Measurements from ENCODE around the gene RAB43.

RAB43 gene

GRCh38 chr3:129057249-129057648 is 64.4 kb downstream of the RAB43 start:
- no peak overlapping the region for H3K23ac ChIP-seq (ENCODE audit: low read length)
- no CpG with 5 or more reads among the region's 4 CpGs for WGBS (ENCODE audit: extremely low coverage, insufficient coverage, insufficient read length)

GRCh38 chr3:129056451-129057173 is 65.0 kb downstream of the RAB43 start:
- H3K27ac ChIP-seq (ENCODE audit: low read depth, low read length), result no peak overlapping the region
- H3K9me3 ChIP-seq (ENCODE audit: insufficient read depth, low read depth, low read length), result peaks cover under 1% of the 10 kb centered on the region
- no peak overlapping the region for H3K14ac ChIP-seq (ENCODE audit: low read length)
- no CpG with 5 or more reads among the region's 9 CpGs for WGBS (ENCODE audit: extremely low coverage, insufficient coverage, insufficient read length)
- H3K79me1 ChIP-seq (ENCODE audit: low read length), result no peaks in the 10 kb centered on the region
- DNase-seq, result no peak
- no peak overlapping the region for H3K4ac ChIP-seq (ENCODE audit: low read depth, low read length)
- H2BK12ac ChIP-seq (ENCODE audit: low read length), result no peak overlapping the region
- H2BK120ac ChIP-seq (ENCODE audit: insufficient read depth, low read length, poor library complexity), result no peak overlapping the region
- no peak overlapping the region for H3K18ac ChIP-seq (ENCODE audit: low read length)
- no peak overlapping the region for H2AFZ ChIP-seq (ENCODE audit: insufficient read depth, low read length, poor library complexity)
- H3K36me3 ChIP-seq (ENCODE audit: control insufficient read depth in 1 of 2, insufficient read depth in 2 of 2, low read length in 2 of 2), result no peaks in the 10 kb centered on the region
- H3K4me3 ChIP-seq (ENCODE audit: low read depth, low read length), result no peak overlapping the region
- H3K27me3 ChIP-seq (ENCODE audit: insufficient read depth, low read length), result no peaks in the 10 kb centered on the region
- no peak overlapping the region for H4K8ac ChIP-seq (ENCODE audit: low read depth, low read length)
- peaks cover 2% of the 10 kb centered on the region for H3K79me2 ChIP-seq (ENCODE audit: control insufficient read depth, insufficient read depth, low read length, poor library complexity)
- H4K91ac ChIP-seq (ENCODE audit: low read depth, low read length), result no peak overlapping the region
- H4K12ac ChIP-seq (ENCODE audit: low read depth, low read length), result no peak overlapping the region
- no peak overlapping the region for H2AK5ac ChIP-seq (ENCODE audit: low read length)
- no peak overlapping the region for H3K4me2 ChIP-seq (ENCODE audit: low read length)
- H3K9ac ChIP-seq (ENCODE audit: low read length), result no peak overlapping the region
- no peak overlapping the region for H2BK5ac ChIP-seq (ENCODE audit: low read depth, low read length, poor library complexity)
- H3K23ac ChIP-seq (ENCODE audit: low read length), result no peak overlapping the region
- H3K4me1 ChIP-seq (ENCODE audit: control insufficient read depth in 1 of 2, insufficient read depth in 2 of 2, low read length in 2 of 2), result no peaks in the 10 kb centered on the region

More at GRCh38 chr3:129057249-129057648, 64.4 kb downstream of the RAB43 start:
- H4K12ac ChIP-seq (ENCODE audit: low read depth, low read length), result no peak overlapping the region
- no peak overlapping the region for H2AFZ ChIP-seq (ENCODE audit: insufficient read depth, low read length, poor library complexity)
- H3K9me3 ChIP-seq (ENCODE audit: insufficient read depth, low read depth, low read length), result peaks cover 2% of the 10 kb centered on the region
- H3K4me3 ChIP-seq (ENCODE audit: low read depth, low read length), result no peak overlapping the region
- no peaks in the 10 kb centered on the region for H3K4me1 ChIP-seq (ENCODE audit: control insufficient read depth in 1 of 2, insufficient read depth in 2 of 2, low read length in 2 of 2)
- H2AK5ac ChIP-seq (ENCODE audit: low read length), result no peak overlapping the region
- no peak overlapping the region for H2BK120ac ChIP-seq (ENCODE audit: insufficient read depth, low read length, poor library complexity)
- H3K79me1 ChIP-seq (ENCODE audit: low read length), result no peaks in the 10 kb centered on the region
- no peaks in the 10 kb centered on the region for H3K36me3 ChIP-seq (ENCODE audit: control insufficient read depth in 1 of 2, insufficient read depth in 2 of 2, low read length in 2 of 2)
- H3K4ac ChIP-seq (ENCODE audit: low read depth, low read length), result no peak overlapping the region
- DNase-seq, result no peak
- H3K18ac ChIP-seq (ENCODE audit: low read length), result no peak overlapping the region
- H3K79me2 ChIP-seq (ENCODE audit: control insufficient read depth, insufficient read depth, low read length, poor library complexity), result peaks cover 2% of the 10 kb centered on the region
- H3K14ac ChIP-seq (ENCODE audit: low read length), result no peak overlapping the region
- no peak overlapping the region for H3K9ac ChIP-seq (ENCODE audit: low read length)
- H4K8ac ChIP-seq (ENCODE audit: low read depth, low read length), result no peak overlapping the region
- H3K27me3 ChIP-seq (ENCODE audit: insufficient read depth, low read length), result no peaks in the 10 kb centered on the region
- H2BK12ac ChIP-seq (ENCODE audit: low read length), result no peak overlapping the region
- no peak overlapping the region for H4K91ac ChIP-seq (ENCODE audit: low read depth, low read length)
- H3K4me2 ChIP-seq (ENCODE audit: low read length), result no peak overlapping the region
- no peak overlapping the region for H3K27ac ChIP-seq (ENCODE audit: low read depth, low read length)
- no peak overlapping the region for H2BK5ac ChIP-seq (ENCODE audit: low read depth, low read length, poor library complexity)

GRCh38 chr3:129054605-129055104 is 66.9 kb downstream of the RAB43 start:
- Histone ChIP-seq H4K8ac (ENCODE audit: low read depth, low read length) (no peak overlapping the region), H3K27ac (ENCODE audit: low read depth, low read length) (no peak overlapping the region)
- WGBS (ENCODE audit: extremely low coverage, insufficient coverage, insufficient read length), result no CpG with 5 or more reads among the region's 3 CpGs

GRCh38 chr3:129052675-129053074 is 68.9 kb downstream of the RAB43 start:
- H2BK120ac ChIP-seq (ENCODE audit: insufficient read depth, low read length, poor library complexity), result no peak overlapping the region
- no peaks in the 10 kb centered on the region for H3K36me3 ChIP-seq (ENCODE audit: control insufficient read depth in 1 of 2, insufficient read depth in 2 of 2, low read length in 2 of 2)
- H3K9me3 ChIP-seq (ENCODE audit: insufficient read depth, low read depth, low read length), result no peaks in the 10 kb centered on the region
- H3K9ac ChIP-seq (ENCODE audit: low read length), result no peak overlapping the region
- no peak overlapping the region for H3K14ac ChIP-seq (ENCODE audit: low read length)
- no peaks in the 10 kb centered on the region for H3K27me3 ChIP-seq (ENCODE audit: insufficient read depth, low read length)
- H3K4me2 ChIP-seq (ENCODE audit: low read length), result no peak overlapping the region
- no peak overlapping the region for H2BK12ac ChIP-seq (ENCODE audit: low read length)
- no peak overlapping the region for H2AFZ ChIP-seq (ENCODE audit: insufficient read depth, low read length, poor library complexity)
- no peak overlapping the region for H3K23ac ChIP-seq (ENCODE audit: low read length)
- no peak overlapping the region for H3K4me3 ChIP-seq (ENCODE audit: low read depth, low read length)
- H4K12ac ChIP-seq (ENCODE audit: low read depth, low read length), result no peak overlapping the region
- H3K4me1 ChIP-seq (ENCODE audit: control insufficient read depth in 1 of 2, insufficient read depth in 2 of 2, low read length in 2 of 2), result no peaks in the 10 kb centered on the region
- H3K79me1 ChIP-seq (ENCODE audit: low read length), result no peaks in the 10 kb centered on the region
- no CpG with 5 or more reads among the region's 6 CpGs for WGBS (ENCODE audit: extremely low coverage, insufficient coverage, insufficient read length)
- no peak for DNase-seq
- no peak overlapping the region for H4K8ac ChIP-seq (ENCODE audit: low read depth, low read length)
- H3K79me2 ChIP-seq (ENCODE audit: control insufficient read depth, insufficient read depth, low read length, poor library complexity), result no peaks in the 10 kb centered on the region
- H2BK5ac ChIP-seq (ENCODE audit: low read depth, low read length, poor library complexity), result no peak overlapping the region
- no peak overlapping the region for H4K91ac ChIP-seq (ENCODE audit: low read depth, low read length)
- H3K18ac ChIP-seq (ENCODE audit: low read length), result no peak overlapping the region
- H3K27ac ChIP-seq (ENCODE audit: low read depth, low read length), result no peak overlapping the region
- H3K4ac ChIP-seq (ENCODE audit: low read depth, low read length), result no peak overlapping the region
- no peak overlapping the region for H2AK5ac ChIP-seq (ENCODE audit: low read length)

More at GRCh38 chr3:129054605-129055104, 66.9 kb downstream of the RAB43 start:
- H3K9ac ChIP-seq (ENCODE audit: low read length), result no peak overlapping the region
- no peak overlapping the region for H3K4me2 ChIP-seq (ENCODE audit: low read length)
- H2AFZ ChIP-seq (ENCODE audit: insufficient read depth, low read length, poor library complexity), result no peak overlapping the region
- H3K14ac ChIP-seq (ENCODE audit: low read length), result no peak overlapping the region
- H3K79me1 ChIP-seq (ENCODE audit: low read length), result no peaks in the 10 kb centered on the region
- H3K36me3 ChIP-seq (ENCODE audit: control insufficient read depth in 1 of 2, insufficient read depth in 2 of 2, low read length in 2 of 2), result no peaks in the 10 kb centered on the region
- H3K79me2 ChIP-seq (ENCODE audit: control insufficient read depth, insufficient read depth, low read length, poor library complexity), result peaks cover 2% of the 10 kb centered on the region
- no peak overlapping the region for H3K4ac ChIP-seq (ENCODE audit: low read depth, low read length)
- H3K27me3 ChIP-seq (ENCODE audit: insufficient read depth, low read length), result no peaks in the 10 kb centered on the region
- H3K4me3 ChIP-seq (ENCODE audit: low read depth, low read length), result no peak overlapping the region
- H3K4me1 ChIP-seq (ENCODE audit: control insufficient read depth in 1 of 2, insufficient read depth in 2 of 2, low read length in 2 of 2), result no peaks in the 10 kb centered on the region
- H3K9me3 ChIP-seq (ENCODE audit: insufficient read depth, low read depth, low read length), result no peaks in the 10 kb centered on the region
- H2BK5ac ChIP-seq (ENCODE audit: low read depth, low read length, poor library complexity), result no peak overlapping the region
- H4K12ac ChIP-seq (ENCODE audit: low read depth, low read length), result no peak overlapping the region
- no peak for DNase-seq
- no peak overlapping the region for H2BK12ac ChIP-seq (ENCODE audit: low read length)
- H2AK5ac ChIP-seq (ENCODE audit: low read length), result no peak overlapping the region
- H3K23ac ChIP-seq (ENCODE audit: low read length), result no peak overlapping the region
- no peak overlapping the region for H3K18ac ChIP-seq (ENCODE audit: low read length)
- no peak overlapping the region for H4K91ac ChIP-seq (ENCODE audit: low read depth, low read length)
- no peak overlapping the region for H2BK120ac ChIP-seq (ENCODE audit: insufficient read depth, low read length, poor library complexity)

All from trophoblast cell (in vitro differentiated cells and primary cell).